CD4-positive, CD25-positive, alpha-beta regulatory T cell (primary cell): Measurements from ENCODE around the gene LCE7A. TPM values are rescaled to one million over a fixed set of nuclear protein-coding genes. Genes with fewer than 3 reads are reported as not detected.

Source experiments
- ATAC-seq, 2 donors: fragments of 150-1000 bp; cut with Tn5 transposase; one replicate each; pipeline ENCODE4 v1.10.0; 2021; ENCODE audit warnings: low read depth in 2 of 2, moderate number of reproducible peaks in 2 of 2, moderate library complexity in 1 of 2
- DNase-seq, 3 donors: peaks; one replicate each; pipeline versions ENCODE4 v3.0.0 to v3.0.0-alpha.2; 2012 to 2022; ENCODE audit warnings: mixed read lengths in 1 of 3
- H3K27ac ChIP-seq: one replicate; pipeline ENCODE4 v1.7.0; 2013; ENCODE audit warnings: mild to moderate bottlenecking, low read length; ENCODE audit not compliant: insufficient read depth, poor library complexity, severe bottlenecking
- H3K27me3 ChIP-seq: one replicate; pipeline ENCODE4 v1.7.0; 2013; ENCODE audit warnings: low read length; ENCODE audit not compliant: control insufficient read depth, insufficient read depth
- H3K36me3 ChIP-seq: one replicate; pipeline ENCODE4 v1.7.0; 2013; ENCODE audit warnings: mild to moderate bottlenecking, low read length, moderate library complexity; ENCODE audit not compliant: control insufficient read depth, insufficient read depth
- H3K4me1 ChIP-seq: 2 replicates; pipeline ENCODE4 v1.7.0; 2013; ENCODE audit warnings: mild to moderate bottlenecking, low read length; ENCODE audit not compliant: insufficient read depth, control insufficient read depth, poor library complexity, severe bottlenecking
- H3K4me3 ChIP-seq: one replicate; pipeline ENCODE4 v1.7.0; 2013; ENCODE audit warnings: low read depth, mild to moderate bottlenecking, low read length, moderate library complexity
- H3K9me3 ChIP-seq, 2 experiments: 1 replicate in 1 of 2; 2 replicates in 1 of 2; pipeline ENCODE4 v1.7.0; 2013; ENCODE audit warnings: low read length in 2 of 2, mild to moderate bottlenecking in 1 of 2, moderate library complexity in 1 of 2; ENCODE audit not compliant: control insufficient read depth in 2 of 2
- H3K27ac Mint-ChIP-seq, 3 donors: one replicate each; pipeline ENCODE4 v1.8.0; 2020 to 2022; ENCODE audit warnings: mild to moderate bottlenecking in 3 of 3, mixed read lengths in 3 of 3, moderate library complexity in 2 of 3
- H3K27me3 Mint-ChIP-seq: one replicate; pipeline ENCODE4 v1.8.0; 2022; ENCODE audit warnings: mild to moderate bottlenecking, mixed read lengths
- H3K36me3 Mint-ChIP-seq: one replicate; pipeline ENCODE4 v1.8.0; 2020; ENCODE audit warnings: mixed read lengths
- H3K4me1 Mint-ChIP-seq, 4 donors: one replicate each; pipeline ENCODE4 v1.8.0; 2020 to 2022; ENCODE audit warnings: mixed read lengths in 4 of 4, mild to moderate bottlenecking in 1 of 4
- H3K4me3 Mint-ChIP-seq, 4 donors: one replicate each; pipeline ENCODE4 v1.8.0; 2020 to 2022; ENCODE audit warnings: mild to moderate bottlenecking in 4 of 4, mixed read lengths in 4 of 4, moderate library complexity in 3 of 4
- H3K9me3 Mint-ChIP-seq, 7 donors: one replicate each; pipeline ENCODE4 v1.8.0; 2020 to 2022; ENCODE audit warnings: mixed read lengths in 7 of 7, mild to moderate bottlenecking in 3 of 7, moderate library complexity in 2 of 7
- polyA plus RNA-seq, 4 donors: library from polyadenylated mRNA; unstranded; fragments of 300-500 nt; fragmentation: Illumina TruSeq; gene quantifications; one replicate each; pipeline ENCODE4 v1.2.3, GENCODE V29; 2021
- total RNA-seq: library from RNA; stranded (reverse); gene quantifications from one replicate; pipeline ENCODE4 v1.2.3, GENCODE V29; 2022

LCE7A gene
- total and polyA plus RNA-seq, 5 donors from 2014 or later = not detected

GRCh38 chr1:152899883-152900282 lies 40.1 kb downstream of the LCE7A start:
- no peak overlapping the region for H3K27ac ChIP-seq
- H3K9me3 Mint-ChIP-seq = peaks cover 0 to 8% (median 0%) of the 10 kb centered on the region in 7 donors
- DNase-seq (no peak), ATAC-seq (no peak)
- no peak overlapping the region for H3K4me3 ChIP-seq
- H3K4me1 Mint-ChIP-seq = no peaks in the 10 kb centered on the region
- H3K4me1 ChIP-seq = no peaks in the 10 kb centered on the region
- H3K36me3 Mint-ChIP-seq = no peaks in the 10 kb centered on the region
- peaks cover 16% of the 10 kb centered on the region for H3K27me3 Mint-ChIP-seq
- peaks cover 8% of the 10 kb centered on the region for H3K27me3 ChIP-seq
- H3K9me3 ChIP-seq = no peaks in the 10 kb centered on the region
- no peak overlapping the region for H3K4me3 Mint-ChIP-seq
- no peak overlapping the region for H3K27ac Mint-ChIP-seq
- no peaks in the 10 kb centered on the region for H3K36me3 ChIP-seq

- no peak overlapping the region for H3K27ac Mint-ChIP-seq
- Histone ChIP-seq H3K27me3 (peaks cover 7% of the 10 kb centered on the region), H3K27ac (no peak overlapping the region), H3K36me3 (no peaks in the 10 kb centered on the region), H3K4me3 (no peak overlapping the region), H3K9me3 (no peaks in the 10 kb centered on the region), H3K4me1 (no peaks in the 10 kb centered on the region)
- peaks cover 0 to 10% (median 0%) of the 10 kb centered on the region in 7 donors for H3K9me3 Mint-ChIP-seq
- DNase-seq (no peak), ATAC-seq (no peak)
- no peaks in the 10 kb centered on the region for H3K4me1 Mint-ChIP-seq
- H3K27me3 Mint-ChIP-seq = peaks cover 7% of the 10 kb centered on the region
- H3K36me3 Mint-ChIP-seq = no peaks in the 10 kb centered on the region
- no peak overlapping the region for H3K4me3 Mint-ChIP-seq
These were observed 41.8 kb downstream of the LCE7A start for GRCh38 chr1:152901631-152902030.

GRCh38 chr1:152902636-152903035 lies 42.8 kb downstream of the LCE7A start:
- Histone ChIP-seq H3K4me1 (no peaks in the 10 kb centered on the region), H3K27ac (no peak overlapping the region), H3K27me3 (peaks cover 6% of the 10 kb centered on the region), H3K9me3 (no peaks in the 10 kb centered on the region), H3K36me3 (no peaks in the 10 kb centered on the region), H3K4me3 (no peak overlapping the region)
- Mint-ChIP-seq H3K4me3 (no peak overlapping the region), H3K4me1 (no peaks in the 10 kb centered on the region), H3K27ac (no peak overlapping the region), H3K36me3 (no peaks in the 10 kb centered on the region), H3K27me3 (peaks cover 12% of the 10 kb centered on the region), H3K9me3 (peaks cover 0 to 7% (median 0%) of the 10 kb centered on the region in 7 donors)
- DNase-seq (no peak), ATAC-seq (no peak)

DNA sequence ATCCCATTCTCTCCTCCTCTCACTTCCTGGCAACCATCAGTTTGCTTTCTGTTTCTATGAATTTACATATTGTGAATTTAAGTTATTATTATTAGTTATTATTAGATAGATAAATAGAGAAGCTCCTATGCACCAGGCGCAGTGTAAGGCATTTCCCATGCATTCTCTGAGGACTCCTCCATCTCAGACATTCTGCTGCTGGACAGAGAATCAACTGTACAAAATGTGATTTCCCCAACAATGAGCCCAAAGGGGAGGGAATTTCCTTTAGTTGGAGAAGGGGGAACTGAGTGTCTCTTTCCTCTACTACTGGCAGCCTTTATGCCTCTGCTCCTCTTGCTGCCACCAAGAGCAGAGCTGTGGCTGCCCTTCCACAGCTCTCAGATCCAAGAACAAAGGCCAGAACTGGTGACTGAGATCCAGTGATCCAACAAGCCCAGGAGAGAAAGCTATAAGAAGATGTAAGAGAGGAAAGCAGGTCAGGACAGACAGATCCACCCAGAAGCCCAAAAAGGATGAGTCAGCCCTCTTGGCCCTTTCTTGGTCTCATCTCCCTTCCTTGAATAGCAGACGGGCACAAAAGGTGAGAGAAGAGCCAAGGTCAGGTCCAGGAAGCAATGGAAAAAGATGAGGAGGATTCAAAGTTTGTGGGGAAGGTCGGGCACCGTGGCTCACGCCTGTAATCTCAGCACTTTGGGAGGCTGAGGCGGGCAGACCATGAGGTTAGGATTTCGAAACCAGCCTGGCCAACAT lies 45.1 kb downstream of the LCE7A start:
- Mint-ChIP-seq H3K36me3 (no peaks in the 10 kb centered on the region), H3K27ac (no peak overlapping the region), H3K9me3 (peaks cover 0 to 4% (median 0%) of the 10 kb centered on the region in 7 donors), H3K4me3 (no peak overlapping the region), H3K27me3 (peaks cover 16% of the 10 kb centered on the region), H3K4me1 (no peaks in the 10 kb centered on the region)
- DNase-seq (no peak), ATAC-seq (no peak)
- no peak overlapping the region for H3K4me3 ChIP-seq
- no peaks in the 10 kb centered on the region for H3K4me1 ChIP-seq
- H3K27me3 ChIP-seq = peaks cover 6% of the 10 kb centered on the region
- H3K9me3 ChIP-seq = no peaks in the 10 kb centered on the region
- H3K36me3 ChIP-seq = no peaks in the 10 kb centered on the region
- H3K27ac ChIP-seq = no peak overlapping the region

- no peak overlapping the region for H3K4me3 ChIP-seq
- Mint-ChIP-seq H3K9me3 (peaks cover 0 to 4% (median 0%) of the 10 kb centered on the region in 7 donors), H3K27ac (no peak overlapping the region), H3K27me3 (peaks cover 13% of the 10 kb centered on the region), H3K4me1 (no peaks in the 10 kb centered on the region), H3K4me3 (no peak overlapping the region), H3K36me3 (no peaks in the 10 kb centered on the region)
- no peaks in the 10 kb centered on the region for H3K9me3 ChIP-seq
- no peak for DNase-seq
- H3K27me3 ChIP-seq = peaks cover 6% of the 10 kb centered on the region
- ATAC-seq = no peak
- H3K27ac ChIP-seq = no peak overlapping the region
- H3K4me1 ChIP-seq = no peaks in the 10 kb centered on the region
- no peaks in the 10 kb centered on the region for H3K36me3 ChIP-seq
These were observed 46.3 kb downstream of the LCE7A start for GRCh38 chr1:152906023-152906565.

- H3K4me1 ChIP-seq = no peaks in the 10 kb centered on the region
- no peak within 1 kb of the TSS for H3K27ac ChIP-seq
- H3K4me3 ChIP-seq = no peak within 1 kb of the TSS
- ATAC-seq (no peak), DNase-seq (no peak)
- H3K4me3 Mint-ChIP-seq = no peak within 1 kb of the TSS
- no peak within 1 kb of the TSS for H3K27ac Mint-ChIP-seq
- H3K27me3 ChIP-seq = peaks cover 6% of the 10 kb centered on the region
- no peaks in the 10 kb centered on the region for H3K36me3 ChIP-seq
- H3K4me1 Mint-ChIP-seq = no peaks in the 10 kb centered on the region
- no peaks in the 10 kb centered on the region for H3K9me3 ChIP-seq
- no peaks in the 10 kb centered on the region for H3K36me3 Mint-ChIP-seq
- peaks cover 21% of the 10 kb centered on the region for H3K27me3 Mint-ChIP-seq
- H3K9me3 Mint-ChIP-seq = peaks cover 0 to 4% (median 0%) of the 10 kb centered on the region in 7 donors
These were observed 48.1 kb downstream of the LCE7A start, which contains the start of gene IVL for GRCh38 chr1:152907686-152908601. TSS of gene IVL (plus strand) at chr1:152908546. CDS start at chr1:152909798, 1,252 bp downstream.

DNA sequence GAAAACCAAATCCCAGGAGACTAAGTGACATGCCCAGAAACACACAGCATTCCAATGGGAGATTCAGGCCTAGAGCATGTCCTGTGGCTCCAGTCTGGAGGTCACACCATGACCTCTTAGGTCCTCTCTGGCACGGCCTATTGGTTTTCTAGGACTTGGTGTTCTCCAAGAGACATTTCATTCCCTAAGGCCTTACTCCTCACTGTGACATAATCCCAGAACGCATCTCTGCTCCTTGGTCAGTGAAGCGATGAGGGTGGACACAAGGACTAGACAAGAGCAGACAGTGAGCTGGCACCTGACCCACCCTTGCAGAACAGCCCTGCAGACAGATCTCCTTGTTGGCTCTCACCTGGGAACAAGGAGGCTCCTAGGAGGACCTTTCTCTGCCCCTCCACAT lies 49.4 kb downstream of the LCE7A start:
- Histone ChIP-seq H3K9me3 (no peaks in the 10 kb centered on the region), H3K27me3 (peaks cover 1% of the 10 kb centered on the region), H3K4me3 (no peak overlapping the region), H3K4me1 (no peaks in the 10 kb centered on the region), H3K27ac (no peak overlapping the region), H3K36me3 (no peaks in the 10 kb centered on the region)
- H3K4me3 Mint-ChIP-seq = no peak overlapping the region
- no peak for DNase-seq
- peaks cover 21% of the 10 kb centered on the region for H3K27me3 Mint-ChIP-seq
- no peaks in the 10 kb centered on the region for H3K36me3 Mint-ChIP-seq
- H3K9me3 Mint-ChIP-seq = peaks cover 0 to 4% (median 1%) of the 10 kb centered on the region in 7 donors
- H3K27ac Mint-ChIP-seq = no peak overlapping the region
- no peaks in the 10 kb centered on the region for H3K4me1 Mint-ChIP-seq
- ATAC-seq = no peak
